Nephron progenitor cell (in vitro differentiated cells): Measurements from ENCODE around the gene ESRRB.

ENCODE experiments used
- DNase-seq: peaks from one replicate; pipeline ENCODE4 v3.0.0; 2021
- H3K27ac Mint-ChIP-seq: 2 replicates; pipeline ENCODE4 v1.8.0; 2021; ENCODE audit warnings: mild to moderate bottlenecking, moderate library complexity, mixed read lengths
- H3K27me3 Mint-ChIP-seq: 2 replicates; pipeline ENCODE4 v1.8.0; 2021; ENCODE audit warnings: mild to moderate bottlenecking, low read depth, mixed read lengths; ENCODE audit not compliant: poor library complexity
- H3K36me3 Mint-ChIP-seq: 2 replicates; pipeline ENCODE4 v1.8.0; 2021; ENCODE audit warnings: low read depth, mixed read lengths
- H3K4me1 Mint-ChIP-seq: 2 replicates; pipeline ENCODE4 v1.8.0; 2021; ENCODE audit warnings: mixed read lengths
- H3K4me3 Mint-ChIP-seq: 2 replicates; pipeline ENCODE4 v1.8.0; 2021; ENCODE audit warnings: mild to moderate bottlenecking, moderate library complexity, mixed read lengths
- H3K9me3 Mint-ChIP-seq: 2 replicates; pipeline ENCODE4 v1.8.0; 2021; ENCODE audit warnings: mild to moderate bottlenecking, moderate library complexity, mixed read lengths
- CTCF ChIP-seq: fragments of 200-600 bp; sonication (generic); IDR thresholded peaks from 2 replicates; pipeline ENCODE4 v1.5.0; 2021; ENCODE audit warnings: antibody characterized with exemption

ESRRB gene

DNA sequence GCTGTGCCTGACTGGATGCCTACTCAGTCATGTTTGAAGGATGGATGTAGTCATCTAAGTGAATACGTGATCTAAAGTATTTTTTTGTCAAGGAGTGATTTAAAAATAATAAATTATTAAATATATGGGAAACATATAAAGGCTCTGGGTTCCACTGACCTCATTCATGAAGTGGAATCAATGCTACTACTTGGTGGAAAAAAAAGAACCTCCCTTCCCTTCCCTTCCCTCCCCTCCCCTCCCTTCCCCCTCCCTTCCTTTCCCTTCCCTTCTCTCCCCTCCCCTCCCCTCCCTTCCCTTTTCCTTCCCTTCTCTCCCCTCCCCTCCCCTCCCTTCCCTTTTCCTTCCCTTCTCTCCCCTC is 162.7 kb downstream of the ESRRB start:
- DNase-seq: no peak
- Mint-ChIP-seq H3K27me3 (peaks cover 33% of the 10 kb centered on the region), H3K4me1 (peaks cover 42% of the 10 kb centered on the region), H3K9me3 (peaks cover 5% of the 10 kb centered on the region), H3K27ac (no peak overlapping the region), H3K4me3 (no peak overlapping the region), H3K36me3 (no peaks in the 10 kb centered on the region)
- TF ChIP-seq CTCF: no peak

GRCh38 chr14:76539130-76539529 is 163.2 kb downstream of the ESRRB start:
- no peak for TF ChIP-seq CTCF
- H3K4me1 Mint-ChIP-seq: peaks cover 42% of the 10 kb centered on the region
- H3K36me3 Mint-ChIP-seq: no peaks in the 10 kb centered on the region
- H3K27me3 Mint-ChIP-seq: peaks cover 38% of the 10 kb centered on the region
- H3K9me3 Mint-ChIP-seq: peaks cover 5% of the 10 kb centered on the region
- H3K4me3 Mint-ChIP-seq: no peak overlapping the region
- DNase-seq: no peak
- peak overlapping the region; percentile 78 for H3K27ac Mint-ChIP-seq

GRCh38 chr14:76541594-76542219 is 165.8 kb downstream of the ESRRB start:
- Mint-ChIP-seq H3K27ac (peak overlapping the region; percentile 57), H3K4me3 (peak overlapping the region; percentile 52), H3K9me3 (no peaks in the 10 kb centered on the region), H3K36me3 (no peaks in the 10 kb centered on the region), H3K27me3 (peaks cover 30% of the 10 kb centered on the region), H3K4me1 (peaks cover 59% of the 10 kb centered on the region)
- TF ChIP-seq CTCF: no peak
- DNase-seq: peak; percentile 46

- TF ChIP-seq CTCF: peak; percentile 67
- H3K4me3 Mint-ChIP-seq: no peak overlapping the region
- no peak overlapping the region for H3K27ac Mint-ChIP-seq
- no peaks in the 10 kb centered on the region for H3K9me3 Mint-ChIP-seq
- peaks cover 9% of the 10 kb centered on the region for H3K27me3 Mint-ChIP-seq
- DNase-seq: peak; percentile 63
- H3K4me1 Mint-ChIP-seq: peaks cover 43% of the 10 kb centered on the region
- no peaks in the 10 kb centered on the region for H3K36me3 Mint-ChIP-seq
Observed at GRCh38 chr14:76546426-76547221, 170.7 kb downstream of the ESRRB start.

GRCh38 chr14:76547831-76548230 is 171.9 kb downstream of the ESRRB start:
- no peak for DNase-seq
- no peak overlapping the region for H3K4me3 Mint-ChIP-seq
- no peaks in the 10 kb centered on the region for H3K36me3 Mint-ChIP-seq
- H3K27me3 Mint-ChIP-seq: peaks cover 9% of the 10 kb centered on the region
- no peak for TF ChIP-seq CTCF
- H3K4me1 Mint-ChIP-seq: peaks cover 33% of the 10 kb centered on the region
- H3K27ac Mint-ChIP-seq: no peak overlapping the region
- no peaks in the 10 kb centered on the region for H3K9me3 Mint-ChIP-seq

GRCh38 chr14:76550534-76550933 is 174.6 kb downstream of the ESRRB start:
- Mint-ChIP-seq H3K36me3 (no peaks in the 10 kb centered on the region), H3K4me3 (no peak overlapping the region), H3K27me3 (peaks cover 3% of the 10 kb centered on the region), H3K4me1 (peaks cover 19% of the 10 kb centered on the region), H3K9me3 (no peaks in the 10 kb centered on the region), H3K27ac (no peak overlapping the region)
- no peak for TF ChIP-seq CTCF
- no peak for DNase-seq
